Hematopoietic multipotent progenitor cell treated with erythropoietin and hydrocortisone succinate and interleukin-3 and kit ligand, for 17 days (in vitro differentiated cells): Measurements from ENCODE around the gene TCERG1L.

ENCODE experiments used
- DNase-seq: peaks from one replicate; pipeline ENCODE4 v3.0.0-alpha.2; 2015; ENCODE audit warnings: low spot score

TCERG1L gene

DNA sequence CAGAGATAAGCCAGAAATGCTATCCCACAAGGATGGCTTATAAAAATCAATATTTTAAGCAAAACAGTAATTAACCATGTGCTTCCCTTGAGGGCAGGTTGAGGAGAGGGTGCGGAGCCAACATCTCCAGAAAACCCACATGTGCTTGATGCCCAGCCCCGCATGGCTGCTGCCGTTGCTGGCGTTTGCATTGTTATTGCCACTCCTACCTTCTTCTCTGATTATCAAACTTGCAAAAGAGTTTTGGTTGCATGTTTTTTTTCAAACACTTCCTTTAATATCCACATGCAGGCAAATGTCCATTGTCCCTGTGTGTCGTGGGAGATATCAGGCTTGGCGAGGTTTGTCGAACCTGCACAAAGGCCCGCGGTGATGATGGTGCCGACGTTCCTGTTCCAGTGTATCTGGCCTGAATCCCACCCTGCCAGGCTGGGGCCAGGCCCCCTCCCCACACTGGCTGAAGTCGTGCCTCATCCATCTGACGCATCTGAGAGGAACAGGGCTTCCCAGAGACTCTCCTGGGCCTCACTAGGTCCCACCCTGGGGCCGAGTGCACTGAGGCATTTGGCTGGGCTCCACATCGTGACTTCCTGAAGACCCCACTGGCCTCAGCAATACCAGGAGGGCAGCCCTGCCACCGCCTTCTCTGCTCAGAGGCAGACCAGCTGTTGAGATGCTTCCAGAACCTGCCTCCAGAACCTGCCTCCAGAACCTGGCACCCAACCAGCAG is 40.9 kb downstream of the TCERG1L start:
- no peak for DNase-seq

DNA sequence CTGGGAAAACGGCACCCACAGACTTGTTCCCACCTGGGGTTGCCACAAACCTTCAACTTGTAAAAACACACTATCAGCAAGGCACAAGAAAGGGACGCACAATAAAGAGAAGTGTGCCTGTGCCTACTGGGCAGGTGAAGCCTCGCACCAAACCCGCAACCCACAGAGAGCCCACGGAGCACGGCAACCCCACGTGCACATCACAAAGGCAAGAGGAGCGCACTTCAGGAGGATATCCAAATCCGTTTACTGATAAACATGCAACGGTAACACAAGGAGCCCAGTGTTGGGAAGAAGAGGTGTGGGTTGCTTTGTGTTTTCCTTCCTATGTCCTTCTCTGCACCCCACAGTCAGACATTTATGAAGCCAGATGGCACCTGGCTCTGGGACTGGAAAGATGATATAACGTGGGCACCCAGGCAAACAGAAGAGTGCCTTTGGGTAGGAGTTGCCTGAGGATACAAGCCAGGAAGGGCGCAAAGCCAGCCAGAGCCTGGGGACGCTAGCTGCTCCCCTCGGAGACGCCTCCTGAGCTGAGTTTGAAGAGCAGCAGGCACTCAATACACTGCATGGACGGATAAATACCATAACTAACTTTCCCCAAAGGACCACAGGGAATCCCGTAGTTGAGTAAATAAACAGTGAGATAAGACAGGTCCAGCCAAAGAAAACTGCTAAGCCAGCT is 41.6 kb downstream of the TCERG1L start:
- no peak for DNase-seq

DNA sequence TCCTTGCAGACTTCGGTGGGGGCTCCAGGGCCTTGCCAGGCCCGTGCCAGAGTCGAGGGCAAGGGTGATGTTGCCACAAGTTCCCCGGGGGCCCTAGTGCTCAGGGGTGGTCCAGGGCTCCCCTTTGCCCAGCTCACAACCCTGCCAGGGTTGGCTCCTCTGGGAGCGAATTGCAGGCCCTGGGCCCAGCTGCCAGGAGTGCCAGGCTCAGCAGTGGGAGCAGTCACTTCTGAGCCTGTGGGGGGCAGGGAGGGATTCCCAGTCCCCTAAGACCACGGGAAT is 43.8 kb downstream of the TCERG1L start:
- DNase-seq: no peak

DNA sequence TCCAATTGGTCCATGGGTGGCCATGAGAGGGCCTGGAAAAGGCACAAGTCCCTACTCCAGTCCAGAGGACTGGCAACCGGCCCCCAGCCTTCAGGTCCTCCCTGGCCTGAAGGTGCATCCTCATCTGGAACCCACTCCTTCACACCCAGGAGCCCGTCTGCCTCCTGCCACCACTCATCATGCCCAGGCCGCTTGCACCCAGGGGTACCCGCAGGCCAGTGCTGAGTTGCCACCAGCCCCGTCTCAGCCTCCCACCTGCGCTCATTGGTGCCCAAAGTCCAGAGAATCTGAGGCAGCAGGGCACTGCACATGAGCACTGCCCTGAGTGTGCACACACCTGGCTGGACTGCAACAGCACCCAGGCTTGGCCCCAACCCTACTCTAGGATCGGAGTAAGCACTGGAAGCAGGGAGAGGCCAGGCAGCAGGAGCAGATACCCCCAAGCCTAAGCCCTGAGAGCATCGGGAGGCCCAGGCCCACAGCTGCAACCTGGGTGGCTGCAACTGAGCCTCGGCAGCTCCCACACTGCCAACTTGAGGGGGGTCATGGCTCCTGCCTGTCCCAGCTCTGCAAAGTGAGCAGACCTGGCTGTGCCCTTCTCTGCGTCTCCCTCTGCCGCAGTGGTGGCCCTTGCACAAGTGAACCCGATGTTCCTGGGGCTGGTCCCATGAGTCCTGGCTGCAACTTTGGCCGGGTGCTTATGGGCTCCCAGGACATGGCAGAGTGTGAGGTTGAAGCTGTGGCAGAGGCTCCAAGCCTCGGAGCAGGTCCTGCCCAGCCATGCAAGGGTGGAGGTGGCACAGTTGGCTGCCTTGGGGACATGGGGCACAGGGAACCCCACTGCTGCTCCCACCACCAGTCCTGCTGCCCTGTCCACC is 44.3 kb downstream of the TCERG1L start:
- no peak for DNase-seq

DNA sequence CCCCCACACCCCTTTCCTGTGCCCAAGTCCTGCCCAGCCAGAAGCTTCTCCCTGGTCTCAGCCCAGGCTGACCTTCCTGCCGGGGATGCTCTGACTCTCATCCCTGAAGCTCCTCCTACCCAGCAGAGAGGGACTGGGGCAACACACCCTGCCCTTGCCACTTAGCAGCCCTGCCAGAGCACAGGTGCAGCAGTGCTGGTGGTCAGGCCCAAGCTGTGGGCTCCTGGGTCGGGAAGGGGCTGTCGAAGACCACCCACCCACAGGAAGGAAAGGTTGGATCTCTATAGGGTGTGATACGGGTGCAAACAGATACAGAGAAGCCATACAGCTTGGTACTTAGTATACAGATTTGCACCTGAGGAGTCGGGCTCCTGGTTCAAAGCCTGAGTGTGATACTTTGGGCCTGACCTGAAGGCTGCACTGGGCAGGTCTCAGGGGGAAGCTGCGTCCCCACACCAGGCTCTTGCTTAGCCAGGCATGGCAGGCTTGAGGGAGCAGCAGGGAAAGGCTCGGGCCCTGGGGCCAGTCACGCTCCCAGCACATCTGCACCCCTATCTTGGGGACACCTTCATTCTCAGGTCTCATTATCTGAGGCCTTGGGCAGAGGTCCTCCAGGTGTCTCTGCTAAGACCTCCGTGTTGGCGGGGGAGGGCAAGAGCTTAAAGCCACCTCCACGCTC is 47.3 kb downstream of the TCERG1L start:
- no peak for DNase-seq

DNA sequence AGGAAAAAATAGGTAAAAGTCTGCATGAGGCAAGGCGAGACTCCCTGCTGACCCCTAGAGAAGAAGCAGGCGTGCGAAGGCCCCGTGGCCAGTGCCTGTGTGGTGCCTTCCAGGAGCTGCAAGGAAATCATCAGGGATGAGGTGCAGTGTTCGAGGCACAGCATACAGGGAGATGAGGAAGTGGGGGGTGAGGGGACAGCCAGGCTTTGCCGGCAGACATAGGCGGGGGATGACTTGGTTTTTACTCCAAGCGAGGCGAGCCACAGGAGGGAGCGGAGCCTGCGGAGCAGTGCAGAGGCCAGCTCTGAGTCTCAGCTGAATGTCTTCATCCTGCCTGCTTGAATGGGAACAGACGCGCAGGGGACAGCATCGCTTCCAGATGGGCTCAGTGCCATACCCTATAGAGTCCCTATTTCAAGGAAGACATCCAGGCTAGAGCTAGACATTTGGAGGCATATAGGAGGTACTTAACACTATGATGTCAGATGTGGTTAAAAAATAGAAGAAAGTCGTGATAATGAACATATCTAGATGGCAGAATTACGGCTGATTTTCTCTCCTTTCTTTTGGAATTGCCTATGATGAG is 49.5 kb downstream of the TCERG1L start:
- DNase-seq: no peak

DNA sequence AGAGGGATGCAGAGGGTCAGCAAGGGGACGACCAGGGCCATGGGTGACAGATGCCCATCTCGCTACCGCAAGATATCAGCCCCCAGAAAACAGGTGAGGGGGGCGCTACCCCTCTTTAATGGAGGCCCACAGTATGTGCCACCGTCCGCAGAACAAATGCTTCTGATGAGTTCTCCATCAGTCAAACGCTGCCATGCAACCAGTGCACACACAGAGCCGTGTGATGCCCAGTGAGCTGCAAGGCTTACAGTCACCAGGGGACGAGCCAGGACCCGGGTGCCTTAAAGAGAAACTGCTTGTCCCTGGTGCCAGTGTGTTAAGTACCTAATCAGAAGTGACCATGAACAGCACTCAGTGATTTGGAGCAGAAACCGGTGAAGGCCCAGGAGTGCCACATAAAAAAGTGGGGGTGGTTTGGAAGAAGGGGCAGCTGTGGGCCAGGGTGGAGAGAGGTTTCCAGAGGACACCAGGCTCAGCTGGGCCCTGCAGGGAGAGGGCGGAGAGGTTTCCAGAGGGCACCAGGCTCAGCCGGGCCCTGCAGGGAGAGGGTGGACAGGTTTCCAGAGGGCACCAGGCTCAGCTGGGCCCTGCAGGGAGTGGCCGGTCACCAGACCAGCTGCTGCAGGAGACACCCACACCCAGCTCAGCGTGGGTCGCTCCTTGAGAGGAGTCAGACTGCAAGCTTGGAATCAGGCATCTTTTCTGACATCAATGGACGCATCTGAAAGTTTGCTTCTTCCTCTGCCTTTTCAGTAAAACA is 50.9 kb downstream of the TCERG1L start:
- DNase-seq: no peak

DNA sequence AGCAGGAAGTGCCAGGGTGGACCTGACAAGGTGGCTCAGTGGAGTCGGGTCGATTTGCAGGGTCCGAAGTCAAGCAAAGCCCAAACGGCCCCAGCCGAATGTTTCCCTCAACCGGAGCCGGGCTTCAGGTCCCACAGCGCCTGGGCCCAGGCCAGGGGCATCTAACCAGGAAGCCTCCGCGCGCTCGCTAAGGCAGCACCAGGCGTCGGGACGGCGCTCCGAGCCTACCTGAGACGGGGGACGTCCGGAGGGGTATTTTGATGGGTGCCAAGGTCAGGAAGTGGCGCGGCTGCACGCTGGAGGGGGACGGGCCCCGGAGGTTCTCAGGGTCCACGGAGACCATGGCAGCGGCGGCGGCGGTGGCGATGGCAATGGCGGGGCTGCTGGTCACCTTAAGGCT is 51.5 kb downstream of the TCERG1L start:
- no peak for DNase-seq

DNA sequence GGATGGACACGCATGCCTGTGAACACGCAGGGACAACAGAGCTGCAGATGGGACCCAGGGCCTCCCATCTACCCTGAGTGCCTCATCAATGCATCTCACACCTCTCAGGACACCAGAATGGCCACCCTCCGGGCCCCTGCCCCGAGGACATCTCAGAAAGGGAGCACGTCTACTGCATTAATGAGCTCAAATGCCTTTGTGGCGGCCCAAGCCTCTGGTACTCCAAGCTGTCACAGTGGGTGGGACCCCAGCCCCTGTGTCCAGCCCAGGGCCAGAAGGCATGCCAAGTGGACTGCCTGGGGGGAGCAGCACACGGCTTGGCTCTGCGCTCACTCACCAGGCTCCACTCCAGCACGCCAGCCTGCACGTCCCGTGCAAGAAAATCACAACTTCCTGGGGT is 52.0 kb downstream of the TCERG1L start:
- DNase-seq: no peak

DNA sequence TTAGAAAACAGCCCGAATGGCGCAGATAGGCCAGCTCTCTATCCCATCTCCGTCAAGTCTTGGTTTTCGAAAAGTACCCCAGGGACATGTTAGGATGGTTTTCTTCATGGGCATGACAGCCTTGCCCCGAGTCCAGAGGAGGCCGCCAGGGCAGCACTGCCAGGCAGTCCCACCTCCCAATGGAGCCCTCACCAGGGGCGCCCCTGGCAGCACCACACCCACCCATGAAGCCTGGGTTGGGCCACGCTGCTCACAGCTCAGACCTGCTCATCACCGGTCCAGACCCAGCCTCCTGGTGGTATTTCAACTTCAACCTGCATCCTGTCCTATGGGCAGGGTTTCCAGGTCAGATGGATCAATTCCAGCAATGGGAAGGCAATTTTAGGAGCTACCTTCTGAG is 53.3 kb downstream of the TCERG1L start:
- no peak for DNase-seq

DNA sequence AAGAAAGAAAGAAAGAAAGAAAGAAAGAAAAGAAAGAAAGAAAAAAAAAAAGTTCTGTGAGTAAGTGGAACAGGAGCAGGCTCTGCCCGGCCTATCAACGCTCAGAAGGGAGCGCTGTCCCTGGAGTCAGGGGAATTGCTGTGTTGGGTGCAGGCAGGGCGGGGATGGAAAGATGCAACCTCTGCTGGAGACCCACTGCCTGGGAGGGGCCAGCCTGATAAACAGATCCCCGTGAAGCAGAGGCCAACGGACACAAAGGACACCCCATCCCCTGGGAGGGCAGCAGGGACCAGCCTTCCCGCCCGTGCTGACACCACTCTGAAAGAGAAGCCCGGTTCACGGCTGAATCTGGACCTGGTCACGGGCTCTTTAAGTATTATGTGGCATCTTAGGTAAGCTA is 54.5 kb downstream of the TCERG1L start:
- no peak for DNase-seq

DNA sequence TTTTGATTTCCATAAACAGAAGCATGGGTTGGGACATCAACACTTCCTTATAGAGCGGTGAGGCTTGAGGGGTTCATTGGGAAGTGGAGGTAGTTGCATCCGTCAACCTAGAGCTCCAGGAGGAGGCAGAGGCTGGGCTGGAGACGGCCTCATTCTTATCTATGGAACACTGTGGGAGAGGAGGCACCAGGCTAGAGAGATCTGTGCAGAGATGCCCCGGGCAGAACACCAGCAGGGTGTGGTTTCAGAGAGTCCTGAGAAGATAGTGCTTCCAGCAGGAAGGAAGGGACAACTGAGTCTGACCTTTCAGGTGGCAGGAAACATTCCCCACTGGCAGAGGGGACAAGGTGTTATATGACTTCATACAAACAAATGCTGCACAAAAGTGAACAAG is 56.7 kb downstream of the TCERG1L start:
- no peak for DNase-seq

DNA sequence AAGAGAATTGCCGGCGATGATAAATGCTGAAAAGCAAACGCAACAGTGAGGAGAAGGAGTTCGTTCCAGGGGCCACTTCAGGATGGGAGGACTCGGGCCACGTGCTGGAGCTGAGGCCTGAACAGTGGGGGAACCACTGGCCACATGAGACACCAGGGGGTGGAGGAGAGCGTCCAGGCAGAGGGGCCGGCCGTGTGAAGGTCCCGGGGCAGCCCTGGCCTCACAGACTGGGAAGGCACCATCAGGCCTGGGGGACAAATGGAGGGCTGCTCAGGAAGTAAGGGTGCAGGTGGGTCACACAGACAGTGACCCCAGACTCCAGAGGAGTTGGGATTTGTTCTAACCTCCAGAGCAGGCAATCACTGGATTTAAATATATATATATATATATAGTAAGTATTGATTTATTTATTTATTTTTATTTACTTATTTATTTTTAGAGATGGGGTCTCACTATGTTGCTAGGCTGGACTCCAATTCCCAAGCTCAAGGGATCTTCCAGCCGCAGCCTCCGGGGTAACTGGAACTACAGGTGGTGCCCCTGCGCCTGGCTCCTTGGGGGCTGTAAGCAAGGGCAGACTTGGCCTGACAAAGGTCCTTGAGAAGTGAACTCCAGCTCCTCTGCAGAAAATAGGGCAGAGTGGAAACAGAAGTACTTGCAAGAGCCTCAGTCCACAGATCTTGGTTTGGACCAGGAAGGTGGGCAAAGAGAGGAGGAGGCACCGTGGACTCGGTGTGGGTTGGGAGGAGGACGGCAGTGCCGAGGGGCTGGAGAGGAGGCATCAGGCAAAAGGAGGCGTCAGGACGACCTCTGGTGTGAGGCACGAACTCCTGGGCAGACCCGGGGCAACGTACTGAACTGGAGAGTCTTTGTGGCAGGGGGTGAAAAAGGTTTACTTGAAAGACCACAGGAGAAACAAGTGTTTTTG is 57.3 kb downstream of the TCERG1L start:
- DNase-seq: no peak

DNA sequence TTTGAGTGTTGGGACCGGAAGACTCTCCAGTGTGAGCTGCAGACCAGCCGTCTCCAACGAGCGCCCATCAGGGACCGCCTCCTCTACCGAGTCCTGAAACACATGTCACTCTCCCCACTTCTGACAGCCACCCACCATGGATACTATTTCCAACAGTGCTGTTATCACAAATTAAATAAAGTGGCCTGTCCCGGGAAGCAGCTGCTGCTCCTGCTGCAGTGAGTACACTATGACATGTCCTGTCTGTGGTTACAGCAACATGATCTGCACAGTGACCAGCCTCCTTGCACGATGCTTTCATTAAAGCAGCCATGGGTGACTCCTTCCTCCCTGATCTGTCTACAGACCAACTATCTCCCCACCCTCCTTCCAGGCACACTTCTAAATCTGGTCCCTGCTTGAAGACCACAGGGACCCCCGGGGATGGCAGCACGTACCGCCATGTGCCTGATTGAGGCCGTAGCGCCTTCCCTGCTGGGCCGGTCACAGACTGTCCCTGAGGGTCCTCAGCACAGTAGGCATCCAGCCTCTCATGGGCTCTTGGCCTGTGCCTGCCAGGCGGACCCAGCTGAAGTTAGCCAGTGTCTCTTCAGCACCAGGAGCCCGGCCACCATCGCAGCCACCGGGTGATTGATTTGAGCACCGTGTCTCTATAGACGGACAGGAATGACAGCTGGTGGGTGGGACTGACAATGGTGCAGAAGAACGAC is 58.8 kb downstream of the TCERG1L start:
- DNase-seq: no peak

DNA sequence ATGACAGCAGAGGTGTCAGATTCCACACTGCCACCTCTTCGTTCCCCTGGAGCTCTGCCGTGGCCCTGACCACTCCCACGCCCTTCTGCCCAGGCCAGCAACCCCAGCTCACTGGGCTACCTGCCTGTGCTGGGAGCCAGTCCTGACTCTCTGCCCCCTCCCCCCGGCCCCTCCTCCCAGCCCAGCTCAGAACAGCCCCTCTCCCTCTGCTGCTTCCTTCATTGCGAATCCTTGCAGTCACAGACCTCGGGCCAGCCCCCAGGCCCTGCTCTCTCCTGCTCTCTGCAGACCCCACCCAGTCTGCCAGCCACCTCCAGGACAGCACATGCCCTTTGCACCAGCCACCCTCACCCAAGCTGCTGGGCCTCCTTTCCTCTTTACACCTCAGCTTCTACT is 60.4 kb downstream of the TCERG1L start:
- DNase-seq: no peak

DNA sequence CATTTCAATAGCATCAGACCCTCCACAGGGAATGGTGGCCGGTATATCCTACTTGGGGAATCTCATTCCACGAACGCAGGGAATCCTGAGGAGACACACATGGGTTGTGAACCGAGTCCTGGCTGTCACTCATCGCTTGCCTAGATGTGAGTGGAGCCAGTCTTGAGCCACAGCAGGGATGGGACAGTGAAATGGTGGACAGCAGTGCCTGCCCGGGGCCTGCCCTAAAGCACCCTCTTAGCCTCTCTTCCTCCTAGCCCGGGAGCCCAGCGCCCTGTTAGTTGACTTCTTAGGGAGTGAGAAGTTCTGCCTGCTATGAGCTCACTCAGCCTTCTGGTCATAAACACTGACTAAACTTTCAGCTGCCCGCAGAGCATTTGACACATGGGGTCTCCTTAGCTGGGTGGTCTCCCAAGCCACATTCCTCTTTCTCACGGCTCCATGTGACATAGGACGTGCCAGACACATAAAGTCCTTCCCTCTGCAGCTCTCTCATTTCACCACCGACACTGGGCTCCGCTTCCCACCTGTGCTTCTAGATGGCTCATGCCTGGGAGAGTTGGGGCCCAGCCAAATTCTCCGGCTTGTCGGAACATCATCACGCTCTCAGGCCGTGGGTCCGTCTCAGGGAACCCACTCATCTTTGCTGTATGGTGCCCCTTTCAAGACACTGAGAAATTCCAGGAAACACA is 60.9 kb downstream of the TCERG1L start:
- no peak for DNase-seq

DNA sequence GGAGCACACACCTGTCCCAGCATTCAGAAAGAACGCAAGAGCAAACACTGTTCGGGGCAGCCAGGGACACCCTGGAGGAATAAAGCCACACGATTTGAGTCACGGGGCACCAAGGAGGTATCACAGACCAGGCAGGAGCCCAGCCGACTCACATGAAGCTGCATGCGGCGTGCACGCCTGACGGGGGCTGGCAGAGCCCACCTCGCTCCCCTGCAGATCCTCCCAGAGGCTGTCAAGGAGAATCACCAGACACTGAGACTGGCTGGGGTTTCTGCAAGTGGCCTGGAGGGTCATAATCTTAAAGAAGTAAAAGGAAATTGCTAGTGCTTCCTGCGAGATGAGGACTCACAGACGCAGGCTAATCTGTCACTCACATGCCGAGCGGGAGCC is 61.6 kb downstream of the TCERG1L start:
- DNase-seq: no peak

DNA sequence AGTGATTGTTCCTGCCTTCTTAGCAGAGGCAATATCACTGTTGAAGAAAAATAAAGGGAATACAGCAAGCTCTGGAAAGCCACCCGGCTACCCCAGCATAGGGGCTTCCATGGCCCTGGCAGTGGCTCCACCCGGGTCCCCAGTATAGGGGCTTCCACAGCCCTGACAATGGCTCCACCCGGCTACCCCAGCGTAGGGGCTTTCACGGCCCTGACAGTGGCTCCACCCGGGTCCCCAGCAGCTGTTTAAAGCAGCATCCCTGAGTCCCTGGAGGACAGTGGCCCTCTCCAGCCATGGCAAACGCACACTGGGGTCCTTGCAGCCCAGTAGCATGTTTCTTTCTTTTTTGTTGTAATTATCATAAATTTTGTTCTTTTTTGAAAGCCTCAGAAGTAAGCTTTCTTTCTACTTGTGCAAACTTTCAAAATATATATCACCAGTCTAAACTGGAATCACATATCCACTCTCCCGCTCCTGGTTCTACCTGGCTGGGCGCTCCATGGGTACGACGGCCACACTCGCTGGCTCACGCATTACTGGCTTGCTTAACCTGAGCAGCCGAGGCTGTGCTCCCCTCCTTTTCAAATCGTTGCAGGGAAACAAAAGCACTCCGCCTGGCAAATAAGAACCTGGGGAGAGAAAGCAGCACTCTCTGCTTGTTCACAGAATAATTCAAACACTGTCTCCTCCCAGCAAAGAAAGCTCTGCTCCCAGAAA is 62.1 kb downstream of the TCERG1L start:
- DNase-seq: no peak
